HG03039 (cell line): ENCODE measurements around the gene KANK4.

Source experiments
- ATAC-seq: cut with Tn5 transposase; IDR thresholded peaks from one replicate; pipeline ENCODE4 v1.9.1; 2021; ENCODE audit warnings: mild to moderate bottlenecking, moderate library complexity; ENCODE audit not compliant: unreplicated experiment

Gene KANK4

DNA sequence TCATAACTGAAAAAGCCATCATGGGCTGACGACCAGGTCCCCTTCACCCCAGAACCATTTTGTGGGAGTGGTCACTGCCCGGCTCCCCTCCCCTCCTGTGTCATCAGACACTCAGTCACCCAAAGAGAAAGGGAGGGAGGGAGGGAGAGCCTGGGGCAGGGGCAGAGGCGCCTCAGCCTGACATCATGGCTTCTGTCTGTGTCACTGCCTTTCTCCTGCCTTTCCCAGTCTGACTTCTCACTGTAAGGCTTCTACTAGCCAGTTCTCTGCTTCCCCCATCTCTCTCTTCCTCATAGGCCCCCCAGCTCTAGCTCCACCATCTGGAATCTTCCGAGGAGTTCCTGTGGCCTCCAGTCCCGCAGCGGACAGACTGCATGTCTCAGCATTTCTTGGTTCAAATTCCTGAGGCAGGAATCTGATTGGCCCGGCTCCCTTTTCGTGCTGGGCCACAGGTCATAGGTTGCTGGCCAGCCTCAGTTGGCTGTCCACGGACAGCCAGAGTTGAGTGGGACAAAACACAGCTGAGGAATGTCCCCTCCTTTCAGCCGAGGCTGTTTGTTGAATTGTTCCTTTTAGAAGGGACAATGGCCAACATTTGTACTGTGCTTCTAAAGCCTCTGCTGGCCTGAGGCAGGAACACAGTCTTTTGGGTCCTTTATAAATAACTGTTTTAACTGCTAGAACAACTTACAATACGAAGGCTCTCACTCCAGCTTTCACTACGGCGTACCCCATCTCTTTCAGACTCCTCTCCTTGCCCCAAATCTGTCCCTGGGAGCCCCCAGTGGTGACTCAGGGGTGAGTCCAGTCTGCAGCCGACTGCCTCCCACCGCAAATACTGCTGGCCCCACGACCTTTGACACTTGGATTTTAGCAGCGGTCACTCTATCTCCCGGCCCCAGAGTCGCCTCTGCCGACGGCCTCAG lies 18.7 kb upstream of the KANK4 start:
- no peak for ATAC-seq

GRCh38 chr1:62336995-62337705 lies 17.9 kb upstream of the KANK4 start:
- ATAC-seq = no peak

DNA sequence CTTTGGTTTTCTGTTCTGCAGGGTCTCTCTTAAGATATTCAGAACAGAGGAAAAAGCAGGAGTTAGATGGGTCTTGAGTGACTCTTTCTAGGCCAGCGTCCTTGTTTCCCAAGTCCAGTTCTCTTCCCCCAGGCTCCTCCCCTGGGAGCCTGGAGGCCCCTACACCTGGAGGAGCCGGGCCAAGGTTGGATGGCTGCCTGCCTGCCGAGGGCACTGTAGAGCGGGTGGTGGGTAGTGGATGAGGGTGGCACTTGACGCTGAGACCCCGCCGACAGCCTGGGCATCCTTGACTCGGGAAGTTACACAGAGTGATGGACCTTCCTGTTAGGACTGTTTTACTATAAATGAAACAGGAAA lies 17.4 kb upstream of the KANK4 start:
- ATAC-seq = no peak

DNA sequence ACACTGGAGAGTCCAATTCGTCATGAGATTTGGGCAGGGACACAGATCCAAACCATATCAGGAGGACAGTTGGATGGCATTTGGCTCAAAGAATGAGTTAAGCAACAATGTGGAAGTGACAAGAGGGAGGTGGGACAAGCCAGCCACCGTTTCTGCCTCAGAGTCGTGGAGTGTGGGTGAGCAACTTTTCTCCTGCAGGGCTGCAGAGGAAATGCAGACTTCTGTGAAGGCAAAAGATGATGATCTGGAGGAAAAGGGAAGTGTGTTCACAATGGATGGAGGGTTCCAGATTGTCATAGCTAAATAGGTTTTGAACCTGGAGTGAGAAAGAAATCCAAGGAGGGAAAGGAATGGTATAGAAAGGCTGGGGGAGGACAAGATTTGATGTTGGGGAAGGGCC lies 16.4 kb upstream of the KANK4 start:
- no peak for ATAC-seq

GRCh38 chr1:62334434-62334985 lies 15.3 kb upstream of the KANK4 start:
- no peak for ATAC-seq

DNA sequence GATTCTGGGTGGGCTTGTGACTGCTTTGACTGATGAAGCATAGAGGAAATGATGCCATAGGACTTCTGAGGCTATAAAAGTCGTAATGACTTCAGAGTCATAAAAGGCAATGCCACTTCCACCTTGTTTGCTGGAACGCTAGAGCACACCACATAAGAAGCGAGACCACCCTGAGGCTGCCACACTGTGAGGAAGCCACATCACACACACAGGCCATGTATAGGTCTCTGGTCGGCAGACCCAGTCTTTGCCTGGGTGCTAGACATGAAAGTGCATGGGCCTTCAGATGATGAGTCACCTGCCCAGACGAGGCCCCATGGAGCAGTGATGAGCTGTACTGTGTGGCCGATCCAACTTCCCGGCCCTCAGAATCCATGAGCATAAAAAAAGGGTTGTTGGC lies 14.2 kb upstream of the KANK4 start:
- no peak for ATAC-seq

GRCh38 chr1:62327360-62328055 lies 8.3 kb upstream of the KANK4 start:
- ATAC-seq = no peak

DNA sequence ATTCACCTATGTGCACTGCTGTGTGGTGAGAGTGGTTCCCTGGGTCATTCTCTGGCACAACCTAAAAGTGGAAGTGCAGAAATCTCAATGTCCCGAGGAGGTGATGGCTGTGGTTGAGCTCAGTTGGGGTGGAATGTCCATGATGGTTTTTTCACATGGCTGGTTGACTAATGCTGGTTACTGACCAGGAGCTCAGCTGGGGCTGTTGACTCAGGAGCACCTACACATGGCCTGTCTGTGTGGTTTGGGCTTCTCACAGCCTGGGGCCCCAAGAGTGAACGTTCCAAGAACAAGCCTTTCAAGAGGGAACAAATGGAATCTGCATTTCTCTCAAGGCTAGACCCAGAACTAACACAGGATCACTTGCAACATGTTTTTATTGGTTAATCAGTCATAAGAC lies 6.4 kb upstream of the KANK4 start:
- no peak for ATAC-seq

GRCh38 chr1:62325081-62325480 lies 5.8 kb upstream of the KANK4 start:
- ATAC-seq = no peak

DNA sequence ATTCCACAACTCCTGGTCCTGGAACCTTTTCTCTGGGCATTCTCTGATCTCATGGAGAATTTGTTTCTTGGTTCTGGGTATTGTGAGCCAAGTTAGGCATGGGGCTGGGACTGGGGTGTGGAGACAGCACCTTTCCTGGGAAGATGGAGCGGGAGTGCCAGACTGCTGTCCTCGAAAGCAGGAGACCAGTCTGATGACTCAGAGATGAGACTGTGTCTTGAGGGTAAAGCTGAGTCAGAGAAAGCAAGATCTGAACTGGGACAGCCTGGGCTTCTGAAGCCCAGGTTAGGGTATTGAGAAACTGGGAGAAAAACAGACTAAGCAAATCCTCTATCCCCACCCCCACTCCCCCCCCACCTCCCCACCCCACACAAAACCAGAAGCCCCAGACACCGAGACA lies 2.2 kb upstream of the KANK4 start:
- ATAC-seq = no peak

GRCh38 chr1:62318320-62318755 lies 896 bp downstream of the KANK4 start:
- ATAC-seq = no peak

- no peak for ATAC-seq
These were observed 2.0 kb downstream of the KANK4 start for GRCh38 chr1:62317021-62317768.

DNA sequence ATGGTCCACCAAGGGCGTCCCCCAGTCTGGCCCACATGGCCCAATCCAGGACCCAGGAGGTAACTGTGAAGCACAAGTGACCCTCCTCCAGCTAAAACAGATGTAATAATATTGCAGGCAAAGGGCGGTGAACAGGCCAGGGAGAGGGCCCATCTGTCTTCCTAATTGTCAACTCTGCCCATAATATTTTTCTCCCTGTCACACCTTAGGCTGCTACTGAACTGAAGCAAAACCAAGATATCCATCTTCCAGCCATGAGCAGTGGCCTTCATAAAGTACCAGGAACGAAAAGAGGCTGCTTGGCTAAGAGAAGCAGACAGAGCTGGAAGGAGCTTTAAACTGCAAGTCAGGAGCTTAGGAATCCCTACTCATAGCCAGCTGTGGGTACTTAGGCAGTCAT lies 3.1 kb downstream of the KANK4 start:
- no peak for ATAC-seq

GRCh38 chr1:62315387-62315786 lies 3.8 kb downstream of the KANK4 start:
- no peak for ATAC-seq

GRCh38 chr1:62314454-62315350 lies 4.5 kb downstream of the KANK4 start:
- no peak for ATAC-seq

DNA sequence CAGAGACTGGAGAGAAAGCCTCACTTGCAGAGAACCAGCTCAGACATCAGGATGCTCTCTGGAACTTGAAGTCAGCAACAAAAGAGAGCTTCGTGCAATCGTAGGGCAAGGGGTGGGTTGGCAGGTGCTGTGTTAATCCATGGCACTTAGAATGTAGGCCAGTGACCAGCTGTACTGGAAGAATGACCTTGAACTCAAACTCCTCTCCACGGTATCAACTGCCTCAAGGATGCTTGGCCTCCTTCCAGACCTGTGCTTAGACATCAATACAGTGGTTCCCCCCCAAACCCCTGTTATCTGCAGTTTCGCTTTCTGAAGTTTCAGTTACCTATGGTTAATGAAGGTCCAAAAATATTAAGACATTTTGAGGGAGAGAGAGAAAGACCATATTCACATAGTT lies 6.5 kb downstream of the KANK4 start:
- no peak for ATAC-seq

DNA sequence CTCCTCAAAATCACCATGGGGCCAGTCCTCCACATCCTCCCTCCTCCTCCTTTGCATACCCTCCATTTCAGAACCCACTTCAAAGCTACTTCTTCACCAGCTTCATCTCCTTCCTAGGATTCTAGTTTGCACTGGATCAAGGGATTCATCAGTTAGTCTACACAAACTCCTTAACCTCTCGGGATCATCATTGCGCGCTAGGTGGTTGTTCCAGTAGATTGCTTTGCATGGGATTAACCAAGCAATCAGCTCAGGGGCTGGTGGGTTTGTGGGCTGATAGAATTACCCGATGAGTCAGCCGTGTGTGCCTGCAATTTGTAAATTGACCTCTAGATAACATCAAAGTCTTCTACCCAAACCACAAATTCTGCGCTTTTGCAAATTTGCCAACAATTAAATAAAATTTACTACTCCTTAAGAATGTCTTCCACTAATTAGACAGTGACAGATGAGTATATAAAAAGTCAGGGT lies 7.7 kb downstream of the KANK4 start:
- no peak for ATAC-seq

GRCh38 chr1:62309906-62310305 lies 9.3 kb downstream of the KANK4 start:
- no peak for ATAC-seq

- ATAC-seq = no peak
These were observed 10.6 kb downstream of the KANK4 start for GRCh38 chr1:62308606-62309005.
